SK-N-SH treated with all-trans-retinoic acid at 6 μM for 48 hours (cell line): ENCODE results near the gene THAP5.
A peak's percentile ranks its signal among the peaks of the same experiment; 100 is the strongest.

ENCODE experiments used
- ATAC-seq: fragments of 200-7000 bp; cut with Tn5 transposase; 3 replicates; pipeline ENCODE4 v1.9.1; 2020; ENCODE audit warnings: mild to moderate bottlenecking, moderate library complexity
- ARNTL ChIP-seq: fragments of 450-650 bp; formaldehyde crosslinking; IDR thresholded peaks from 2 replicates; pipeline ENCODE4 v1.5.0; 2020; ENCODE audit warnings: low read depth, mild to moderate bottlenecking, moderate library complexity, borderline replicate concordance
- BACH2 ChIP-seq: fragments of 250-450 bp; sonication (Bioruptor Pico); IDR thresholded peaks from 2 replicates; pipeline ENCODE4 v1.9.0; 2021; ENCODE audit warnings: mild to moderate bottlenecking, borderline replicate concordance
- CSDC2 ChIP-seq: fragments of 250-450 bp; sonication (Bioruptor Pico); IDR thresholded peaks from 2 replicates; pipeline ENCODE4 v1.5.0; 2020; ENCODE audit warnings: mild to moderate bottlenecking, moderate library complexity
- ESRRG ChIP-seq: fragments of 250-450 bp; sonication (Bioruptor Pico); IDR thresholded peaks from 2 replicates; pipeline ENCODE4 v1.6.1; 2021; ENCODE audit warnings: mild to moderate bottlenecking
- GLIS3 ChIP-seq: fragments of 250-450 bp; sonication (Bioruptor Pico); IDR thresholded peaks from 2 replicates; pipeline ENCODE4 v1.5.0; 2020; ENCODE audit warnings: mild to moderate bottlenecking, moderate library complexity
- ISL1 ChIP-seq: fragments of 250-450 bp; sonication (Bioruptor Pico); IDR thresholded peaks from 2 replicates; pipeline ENCODE4 v2.1.2; 2022; ENCODE audit warnings: mild to moderate bottlenecking, moderate library complexity
- OSR1 ChIP-seq: fragments of 250-450 bp; sonication (Bioruptor Pico); IDR thresholded peaks from 2 replicates; pipeline ENCODE4 v1.8.0; 2022; ENCODE audit warnings: moderate library complexity, mild to moderate bottlenecking, inconsistent platforms
- PATZ1 ChIP-seq: fragments of 250-450 bp; sonication (Bioruptor Pico); IDR thresholded peaks from 2 replicates; pipeline ENCODE4 v1.8.0; 2020; ENCODE audit warnings: mild to moderate bottlenecking, moderate library complexity, borderline replicate concordance
- POU6F1 ChIP-seq: fragments of 250-450 bp; sonication (Bioruptor Pico); IDR thresholded peaks from 2 replicates; pipeline ENCODE4 v1.8.0; 2021; ENCODE audit warnings: low read depth, mild to moderate bottlenecking, moderate library complexity, borderline replicate concordance
- PPARA ChIP-seq: fragments of 250-450 bp; sonication (Bioruptor Pico); IDR thresholded peaks from 2 replicates; pipeline ENCODE4 v1.5.0; 2020; ENCODE audit warnings: mild to moderate bottlenecking, borderline replicate concordance
- SNAI2 ChIP-seq: fragments of 250-450 bp; sonication (Bioruptor Pico); IDR thresholded peaks from 2 replicates; pipeline ENCODE4 v1.5.0; 2020; ENCODE audit warnings: mild to moderate bottlenecking, moderate library complexity
- TCF4 ChIP-seq: fragments of 250-450 bp; sonication (Bioruptor Pico); IDR thresholded peaks from 2 replicates; pipeline ENCODE4 v1.8.0; 2021; ENCODE audit warnings: mild to moderate bottlenecking, moderate library complexity, borderline replicate concordance
- TOX ChIP-seq: fragments of 250-450 bp; sonication (Bioruptor Pico); IDR thresholded peaks from 2 replicates; pipeline ENCODE4 v1.8.0; 2021; ENCODE audit warnings: mild to moderate bottlenecking, moderate library complexity, borderline replicate concordance
- ZC3H10 ChIP-seq: fragments of 250-450 bp; sonication (Bioruptor Pico); IDR thresholded peaks from 2 replicates; pipeline ENCODE4 v1.5.1; 2021; ENCODE audit warnings: mild to moderate bottlenecking, moderate library complexity
- ZFP3 ChIP-seq: fragments of 250-450 bp; sonication (Bioruptor Pico); IDR thresholded peaks from 2 replicates; pipeline ENCODE4 v1.5.0; 2020; ENCODE audit warnings: mild to moderate bottlenecking, moderate library complexity
- ZNF565 ChIP-seq: fragments of 450-650 bp; formaldehyde crosslinking; conservative IDR thresholded peaks from 2 replicates; pipeline ENCODE4 v1.5.0; 2020; ENCODE audit warnings: low read depth, mild to moderate bottlenecking, moderate library complexity
- ZNF70 ChIP-seq: fragments of 450-650 bp; formaldehyde crosslinking; IDR thresholded peaks from 2 replicates; pipeline ENCODE4 v1.5.0; 2020; ENCODE audit warnings: mild to moderate bottlenecking, moderate library complexity
- ZNF8 ChIP-seq: fragments of 450-650 bp; formaldehyde crosslinking; IDR thresholded peaks from 2 replicates; pipeline ENCODE4 v1.5.0; 2020; ENCODE audit warnings: mild to moderate bottlenecking, moderate library complexity
- TF ChIP-seq, protein P1 (sequence below): fragments of 250-450 bp; sonication (Bioruptor Pico); IDR thresholded peaks from 2 replicates; pipeline ENCODE4 v1.5.1; 2021; ENCODE audit warnings: mild to moderate bottlenecking, moderate library complexity
- TF ChIP-seq, protein P2 (sequence below): fragments of 250-450 bp; sonication (Bioruptor Pico); IDR thresholded peaks from 2 replicates; pipeline ENCODE4 v1.5.0; 2020; ENCODE audit warnings: mild to moderate bottlenecking, moderate library complexity
- TF ChIP-seq, protein P3 (sequence below): fragments of 250-450 bp; sonication (Bioruptor Pico); IDR thresholded peaks from 2 replicates; pipeline ENCODE4 v1.5.1; 2020; ENCODE audit warnings: low read depth, mild to moderate bottlenecking, moderate library complexity

THAP5 gene

DNA sequence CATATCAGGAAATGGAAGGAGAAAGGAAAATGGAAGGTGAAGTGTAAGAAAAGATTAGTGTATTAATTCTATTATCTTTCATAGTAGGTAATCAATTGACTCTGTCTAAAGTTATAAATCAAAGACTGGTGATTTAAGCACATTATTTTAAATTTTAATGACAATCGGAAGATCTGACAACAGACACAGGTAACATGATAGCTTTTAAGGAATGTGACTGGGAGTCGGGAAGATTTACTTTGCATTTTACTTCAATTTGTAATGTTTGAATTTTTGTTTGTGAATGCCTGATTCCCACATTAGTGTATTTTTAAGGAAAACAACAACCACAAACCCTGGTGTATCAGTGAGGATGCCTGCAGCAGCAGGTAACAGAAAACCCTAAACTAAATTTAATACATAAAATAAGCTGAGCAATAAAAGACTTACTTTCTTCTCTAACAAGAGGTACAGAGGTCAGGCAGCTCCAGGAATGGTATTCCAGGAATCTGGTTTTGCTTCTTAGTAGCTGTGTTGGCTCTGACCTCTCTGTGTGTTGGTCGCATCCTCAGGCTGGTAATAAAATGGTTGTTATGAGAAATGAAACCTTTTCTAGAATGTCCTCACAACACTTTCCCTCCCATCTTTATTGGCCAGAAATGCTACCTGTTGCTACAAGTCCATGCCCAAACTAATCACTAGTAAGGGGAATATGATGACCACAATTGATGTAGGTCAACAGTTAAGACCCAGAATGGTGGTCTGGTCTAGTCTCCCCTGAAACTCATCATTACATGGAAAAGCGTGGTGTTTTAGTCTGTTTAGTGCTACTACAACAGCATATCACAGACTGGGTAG lies 12.4 kb upstream of the THAP5 start:
- TF ChIP-seq PPARA (CRISPR knock-in tag) (no peak), GLIS3 (CRISPR knock-in tag) (no peak), ZNF565 (CRISPR knock-in tag) (no peak), BACH2 (no peak), SNAI2 (CRISPR knock-in tag) (no peak), ZNF8 (CRISPR knock-in tag) (no peak)
- ATAC-seq: peak; percentile 82

- TF ChIP-seq, protein P1, sequence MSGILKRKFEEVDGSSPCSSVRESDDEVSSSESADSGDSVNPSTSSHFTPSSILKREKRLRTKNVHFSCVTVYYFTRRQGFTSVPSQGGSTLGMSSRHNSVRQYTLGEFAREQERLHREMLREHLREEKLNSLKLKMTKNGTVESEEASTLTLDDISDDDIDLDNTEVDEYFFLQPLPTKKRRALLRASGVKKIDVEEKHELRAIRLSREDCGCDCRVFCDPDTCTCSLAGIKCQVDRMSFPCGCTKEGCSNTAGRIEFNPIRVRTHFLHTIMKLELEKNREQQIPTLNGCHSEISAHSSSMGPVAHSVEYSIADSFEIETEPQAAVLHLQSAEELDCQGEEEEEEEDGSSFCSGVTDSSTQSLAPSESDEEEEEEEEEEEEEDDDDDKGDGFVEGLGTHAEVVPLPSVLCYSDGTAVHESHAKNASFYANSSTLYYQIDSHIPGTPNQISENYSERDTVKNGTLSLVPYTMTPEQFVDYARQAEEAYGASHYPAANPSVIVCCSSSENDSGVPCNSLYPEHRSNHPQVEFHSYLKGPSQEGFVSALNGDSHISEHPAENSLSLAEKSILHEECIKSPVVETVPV (CRISPR knock-in tag): no peak
- no peak for TF ChIP-seq ARNTL
- TF ChIP-seq TOX (CRISPR knock-in tag): no peak
- TF ChIP-seq ZNF565 (CRISPR knock-in tag): no peak
- TF ChIP-seq, protein P2, sequence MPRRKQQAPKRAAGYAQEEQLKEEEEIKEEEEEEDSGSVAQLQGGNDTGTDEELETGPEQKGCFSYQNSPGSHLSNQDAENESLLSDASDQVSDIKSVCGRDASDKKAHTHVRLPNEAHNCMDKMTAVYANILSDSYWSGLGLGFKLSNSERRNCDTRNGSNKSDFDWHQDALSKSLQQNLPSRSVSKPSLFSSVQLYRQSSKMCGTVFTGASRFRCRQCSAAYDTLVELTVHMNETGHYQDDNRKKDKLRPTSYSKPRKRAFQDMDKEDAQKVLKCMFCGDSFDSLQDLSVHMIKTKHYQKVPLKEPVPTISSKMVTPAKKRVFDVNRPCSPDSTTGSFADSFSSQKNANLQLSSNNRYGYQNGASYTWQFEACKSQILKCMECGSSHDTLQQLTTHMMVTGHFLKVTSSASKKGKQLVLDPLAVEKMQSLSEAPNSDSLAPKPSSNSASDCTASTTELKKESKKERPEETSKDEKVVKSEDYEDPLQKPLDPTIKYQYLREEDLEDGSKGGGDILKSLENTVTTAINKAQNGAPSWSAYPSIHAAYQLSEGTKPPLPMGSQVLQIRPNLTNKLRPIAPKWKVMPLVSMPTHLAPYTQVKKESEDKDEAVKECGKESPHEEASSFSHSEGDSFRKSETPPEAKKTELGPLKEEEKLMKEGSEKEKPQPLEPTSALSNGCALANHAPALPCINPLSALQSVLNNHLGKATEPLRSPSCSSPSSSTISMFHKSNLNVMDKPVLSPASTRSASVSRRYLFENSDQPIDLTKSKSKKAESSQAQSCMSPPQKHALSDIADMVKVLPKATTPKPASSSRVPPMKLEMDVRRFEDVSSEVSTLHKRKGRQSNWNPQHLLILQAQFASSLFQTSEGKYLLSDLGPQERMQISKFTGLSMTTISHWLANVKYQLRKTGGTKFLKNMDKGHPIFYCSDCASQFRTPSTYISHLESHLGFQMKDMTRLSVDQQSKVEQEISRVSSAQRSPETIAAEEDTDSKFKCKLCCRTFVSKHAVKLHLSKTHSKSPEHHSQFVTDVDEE (CRISPR knock-in tag): no peak
- TF ChIP-seq, protein P3, sequence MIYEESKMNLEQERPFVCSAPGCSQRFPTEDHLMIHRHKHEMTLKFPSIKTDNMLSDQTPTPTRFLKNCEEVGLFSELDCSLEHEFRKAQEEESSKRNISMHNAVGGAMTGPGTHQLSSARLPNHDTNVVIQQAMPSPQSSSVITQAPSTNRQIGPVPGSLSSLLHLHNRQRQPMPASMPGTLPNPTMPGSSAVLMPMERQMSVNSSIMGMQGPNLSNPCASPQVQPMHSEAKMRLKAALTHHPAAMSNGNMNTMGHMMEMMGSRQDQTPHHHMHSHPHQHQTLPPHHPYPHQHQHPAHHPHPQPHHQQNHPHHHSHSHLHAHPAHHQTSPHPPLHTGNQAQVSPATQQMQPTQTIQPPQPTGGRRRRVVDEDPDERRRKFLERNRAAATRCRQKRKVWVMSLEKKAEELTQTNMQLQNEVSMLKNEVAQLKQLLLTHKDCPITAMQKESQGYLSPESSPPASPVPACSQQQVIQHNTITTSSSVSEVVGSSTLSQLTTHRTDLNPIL: no peak
- no peak for TF ChIP-seq PPARA (CRISPR knock-in tag)
- TF ChIP-seq ZNF8 (CRISPR knock-in tag): no peak
- TF ChIP-seq ESRRG (CRISPR knock-in tag): no peak
- no peak for TF ChIP-seq ZC3H10 (CRISPR knock-in tag)
- no peak for TF ChIP-seq ZFP3 (CRISPR knock-in tag)
- no peak for TF ChIP-seq TCF4 (CRISPR knock-in tag)
- TF ChIP-seq GLIS3 (CRISPR knock-in tag): no peak
- no peak for ATAC-seq
Measured at GRCh38 chr7:108580298-108580697, 10.8 kb upstream of the THAP5 start.

DNA sequence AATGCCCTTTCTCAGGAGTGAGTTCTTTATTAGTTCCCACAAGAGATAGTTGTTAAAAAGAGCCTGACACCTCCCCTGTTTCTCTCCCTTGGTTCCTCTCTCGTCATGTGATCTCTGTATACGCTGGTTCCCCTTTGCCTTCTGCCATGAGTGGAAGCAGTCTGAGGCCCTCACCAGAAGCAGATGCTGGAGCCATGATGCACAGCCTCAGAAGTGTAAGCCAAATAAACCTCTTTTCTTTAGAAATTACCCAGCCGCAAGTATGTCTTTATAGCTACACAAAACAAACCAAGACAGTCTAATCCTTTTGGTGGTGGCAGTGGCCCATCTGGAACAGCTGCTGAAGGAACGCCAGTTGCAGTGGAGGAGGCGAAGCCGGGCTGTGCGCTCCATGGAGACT lies 9.4 kb upstream of the THAP5 start:
- no peak for ATAC-seq
- no peak for TF ChIP-seq ESRRG (CRISPR knock-in tag)
- no peak for TF ChIP-seq ZNF70 (CRISPR knock-in tag)
- TF ChIP-seq ZFP3 (CRISPR knock-in tag): no peak
- TF ChIP-seq, protein P3: no peak
- no peak for TF ChIP-seq GLIS3 (CRISPR knock-in tag)
- no peak for TF ChIP-seq ZNF565 (CRISPR knock-in tag)
- no peak for TF ChIP-seq SNAI2 (CRISPR knock-in tag)
- TF ChIP-seq OSR1 (CRISPR knock-in tag): no peak
- no peak for TF ChIP-seq PPARA (CRISPR knock-in tag)
- TF ChIP-seq PATZ1: no peak
- no peak for TF ChIP-seq ZC3H10 (CRISPR knock-in tag)

GRCh38 chr7:108576116-108576515 lies 6.6 kb upstream of the THAP5 start:
- ATAC-seq: no peak
- TF ChIP-seq BACH2 (no peak), TCF4 (CRISPR knock-in tag) (no peak), POU6F1 (CRISPR knock-in tag) (no peak), CSDC2 (CRISPR knock-in tag) (no peak), ISL1 (CRISPR knock-in tag) (no peak), PPARA (CRISPR knock-in tag) (no peak)
